Esophagus squamous epithelium (tissue), 4 donors: ENCODE measurements around the gene GALC.

Experiments used
- POLR2A ChIP-seq, 4 donors: fragments of 450-650 bp; IDR thresholded peaks; one replicate each; pipeline ENCODE4 v1.6.1; 2017; ENCODE audit warnings: antibody characterized with exemption in 4 of 4, mild to moderate bottlenecking in 4 of 4, moderate library complexity in 3 of 4
- TF ChIP-seq, protein P1 (sequence below), 6 experiments: fragments of 450-650 bp in 4 of 6; fragments of 200-600 bp in 2 of 6; sonication (generic) in 2 of 6; IDR thresholded peaks; one replicate each; pipeline ENCODE4 v1.5.1; 2016 to 2019; ENCODE audit warnings: antibody characterized with exemption in 6 of 6, mild to moderate bottlenecking in 4 of 6, moderate library complexity in 4 of 6

DNA sequence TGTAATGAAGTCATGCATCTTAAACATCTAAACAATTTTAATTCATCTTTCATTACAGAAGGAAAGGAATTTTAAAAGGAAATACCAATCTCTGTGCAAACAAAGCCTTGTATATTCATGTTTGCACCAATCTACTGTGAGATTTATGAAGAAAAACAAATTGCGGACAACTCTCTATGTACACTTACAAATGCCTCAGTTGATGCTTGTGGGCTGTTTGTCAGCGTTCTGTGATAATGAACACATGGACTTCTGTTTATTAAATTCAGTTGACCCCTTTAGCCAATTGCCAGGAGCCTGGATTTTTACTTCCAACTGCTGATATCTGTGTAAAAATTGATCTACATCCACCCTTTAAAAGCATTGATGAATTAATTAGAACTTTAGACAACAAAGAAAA lies 17.3 kb upstream of the GALC start:
- TF ChIP-seq, protein P1, sequence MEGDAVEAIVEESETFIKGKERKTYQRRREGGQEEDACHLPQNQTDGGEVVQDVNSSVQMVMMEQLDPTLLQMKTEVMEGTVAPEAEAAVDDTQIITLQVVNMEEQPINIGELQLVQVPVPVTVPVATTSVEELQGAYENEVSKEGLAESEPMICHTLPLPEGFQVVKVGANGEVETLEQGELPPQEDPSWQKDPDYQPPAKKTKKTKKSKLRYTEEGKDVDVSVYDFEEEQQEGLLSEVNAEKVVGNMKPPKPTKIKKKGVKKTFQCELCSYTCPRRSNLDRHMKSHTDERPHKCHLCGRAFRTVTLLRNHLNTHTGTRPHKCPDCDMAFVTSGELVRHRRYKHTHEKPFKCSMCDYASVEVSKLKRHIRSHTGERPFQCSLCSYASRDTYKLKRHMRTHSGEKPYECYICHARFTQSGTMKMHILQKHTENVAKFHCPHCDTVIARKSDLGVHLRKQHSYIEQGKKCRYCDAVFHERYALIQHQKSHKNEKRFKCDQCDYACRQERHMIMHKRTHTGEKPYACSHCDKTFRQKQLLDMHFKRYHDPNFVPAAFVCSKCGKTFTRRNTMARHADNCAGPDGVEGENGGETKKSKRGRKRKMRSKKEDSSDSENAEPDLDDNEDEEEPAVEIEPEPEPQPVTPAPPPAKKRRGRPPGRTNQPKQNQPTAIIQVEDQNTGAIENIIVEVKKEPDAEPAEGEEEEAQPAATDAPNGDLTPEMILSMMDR (IDR thresholded peaks at IDR 0.05), result no peak
- no peak for TF ChIP-seq POLR2A (IDR thresholded peaks at IDR 0.05)
